Loucy (cell line): ENCODE measurements around the gene BPI.

ENCODE experiments used
- H2AFZ ChIP-seq: fragments of 200-600 bp; sonication (generic); 2 replicates; pipeline ENCODE4 v1.6.0; 2016; ENCODE audit warnings: antibody characterized with exemption, mild to moderate bottlenecking, low read length, moderate library complexity
- H3F3A ChIP-seq: fragments of 200-600 bp; 2 replicates; pipeline ENCODE4 v1.6.0; 2016; ENCODE audit warnings: antibody characterized with exemption, low read depth, mild to moderate bottlenecking
- H3K27me3 ChIP-seq: fragments of 200-600 bp; sonication (generic); 2 replicates; pipeline ENCODE4 v1.6.1; 2014; ENCODE audit warnings: low read length, mild to moderate bottlenecking; ENCODE audit not compliant: insufficient read depth, poor library complexity, severe bottlenecking
- H3K36me3 ChIP-seq: fragments of 200-600 bp; sonication (generic); 2 replicates; pipeline ENCODE4 v1.6.1; 2016; ENCODE audit warnings: low read length; ENCODE audit not compliant: insufficient read depth
- H3K4me1 ChIP-seq: fragments of 200-600 bp; sonication (generic); 2 replicates; pipeline ENCODE4 v1.5.1; 2014; ENCODE audit warnings: low read length, mild to moderate bottlenecking; ENCODE audit not compliant: insufficient read depth, poor library complexity, severe bottlenecking
- H3K4me2 ChIP-seq: fragments of 200-600 bp; sonication (generic); 2 replicates; pipeline ENCODE4 v1.6.0; 2014; ENCODE audit warnings: antibody characterized with exemption, low read length, low read depth, mild to moderate bottlenecking; ENCODE audit not compliant: poor library complexity, severe bottlenecking
- H3K4me3 ChIP-seq: fragments of 200-600 bp; sonication (generic); 2 replicates; pipeline ENCODE4 v1.5.1; 2014; ENCODE audit warnings: low read length, mild to moderate bottlenecking, mixed read lengths; ENCODE audit not compliant: poor library complexity, severe bottlenecking
- H3K79me2 ChIP-seq: fragments of 200-600 bp; sonication (generic); 2 replicates; pipeline ENCODE4 v1.6.1; 2014; ENCODE audit warnings: low read length; ENCODE audit not compliant: insufficient read depth
- H3K9ac ChIP-seq: fragments of 200-600 bp; sonication (generic); 2 replicates; pipeline ENCODE4 v1.6.0; 2014; ENCODE audit warnings: mild to moderate bottlenecking, low read depth, low read length, moderate library complexity; ENCODE audit not compliant: poor library complexity, severe bottlenecking
- H3K9me2 ChIP-seq: fragments of 200-600 bp; sonication (generic); replicated peaks from 2 replicates; pipeline ENCODE4 v1.6.1; 2016; ENCODE audit warnings: low read depth, low read length, mixed read lengths
- H3K9me3 ChIP-seq: fragments of 200-600 bp; sonication (generic); 2 replicates; pipeline ENCODE4 v1.6.1; 2014; ENCODE audit warnings: mild to moderate bottlenecking, antibody characterized with exemption, low read length, low read depth; ENCODE audit not compliant: insufficient read depth
- H4K20me1 ChIP-seq: fragments of 200-600 bp; sonication (generic); 2 replicates; pipeline ENCODE4 v1.6.0; 2014; ENCODE audit warnings: antibody characterized with exemption, low read length, mild to moderate bottlenecking; ENCODE audit not compliant: insufficient read depth, poor library complexity, severe bottlenecking
- EZH2phosphoT487 ChIP-seq: fragments of 200-600 bp; IDR thresholded peaks from 2 replicates; pipeline ENCODE4 v1.6.1; 2018; ENCODE audit warnings: antibody characterized with exemption, mild to moderate bottlenecking, moderate library complexity, borderline replicate concordance
- TF ChIP-seq, protein P1 (sequence below): fragments of 200-600 bp; sonication (generic); conservative IDR thresholded peaks from 2 replicates; pipeline ENCODE4 v1.5.1; 2014; ENCODE audit warnings: mild to moderate bottlenecking, antibody characterized with exemption, low read length

BPI gene

DNA sequence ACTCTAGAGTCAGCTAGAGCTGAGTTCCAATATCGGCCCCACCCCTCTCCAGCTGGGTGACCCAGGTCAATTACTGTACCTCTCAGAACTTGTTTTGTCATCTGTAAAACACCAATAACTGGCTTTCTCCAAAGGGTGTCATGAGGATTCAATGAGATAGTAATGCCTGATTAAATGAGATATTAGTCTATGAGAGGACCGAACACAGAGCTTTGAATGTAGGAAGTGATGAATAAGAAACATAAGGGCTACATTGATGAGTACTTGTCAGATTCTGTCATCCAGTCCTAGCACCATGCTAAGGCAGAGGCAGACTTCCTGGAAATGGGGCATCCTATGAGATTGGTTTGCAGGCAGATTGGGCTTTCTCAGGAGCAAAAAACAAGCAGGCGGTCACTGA, 20.2 kb downstream of the BPI start:
- H3F3A ChIP-seq: no peaks in the 10 kb centered on the region
- no peaks in the 10 kb centered on the region for H4K20me1 ChIP-seq
- no peak overlapping the region for H3K9ac ChIP-seq
- no peaks in the 10 kb centered on the region for H3K27me3 ChIP-seq
- H3K9me3 ChIP-seq: no peaks in the 10 kb centered on the region
- no peak overlapping the region for H3K4me3 ChIP-seq
- H3K4me2 ChIP-seq: no peak overlapping the region
- H3K36me3 ChIP-seq: no peaks in the 10 kb centered on the region
- no peak overlapping the region for H2AFZ ChIP-seq
- TF ChIP-seq EZH2phosphoT487: no peak
- TF ChIP-seq, protein P1, sequence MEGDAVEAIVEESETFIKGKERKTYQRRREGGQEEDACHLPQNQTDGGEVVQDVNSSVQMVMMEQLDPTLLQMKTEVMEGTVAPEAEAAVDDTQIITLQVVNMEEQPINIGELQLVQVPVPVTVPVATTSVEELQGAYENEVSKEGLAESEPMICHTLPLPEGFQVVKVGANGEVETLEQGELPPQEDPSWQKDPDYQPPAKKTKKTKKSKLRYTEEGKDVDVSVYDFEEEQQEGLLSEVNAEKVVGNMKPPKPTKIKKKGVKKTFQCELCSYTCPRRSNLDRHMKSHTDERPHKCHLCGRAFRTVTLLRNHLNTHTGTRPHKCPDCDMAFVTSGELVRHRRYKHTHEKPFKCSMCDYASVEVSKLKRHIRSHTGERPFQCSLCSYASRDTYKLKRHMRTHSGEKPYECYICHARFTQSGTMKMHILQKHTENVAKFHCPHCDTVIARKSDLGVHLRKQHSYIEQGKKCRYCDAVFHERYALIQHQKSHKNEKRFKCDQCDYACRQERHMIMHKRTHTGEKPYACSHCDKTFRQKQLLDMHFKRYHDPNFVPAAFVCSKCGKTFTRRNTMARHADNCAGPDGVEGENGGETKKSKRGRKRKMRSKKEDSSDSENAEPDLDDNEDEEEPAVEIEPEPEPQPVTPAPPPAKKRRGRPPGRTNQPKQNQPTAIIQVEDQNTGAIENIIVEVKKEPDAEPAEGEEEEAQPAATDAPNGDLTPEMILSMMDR: no peak
- H3K9me2 ChIP-seq: no peaks in the 10 kb centered on the region
- no peaks in the 10 kb centered on the region for H3K4me1 ChIP-seq
- no peaks in the 10 kb centered on the region for H3K79me2 ChIP-seq

DNA sequence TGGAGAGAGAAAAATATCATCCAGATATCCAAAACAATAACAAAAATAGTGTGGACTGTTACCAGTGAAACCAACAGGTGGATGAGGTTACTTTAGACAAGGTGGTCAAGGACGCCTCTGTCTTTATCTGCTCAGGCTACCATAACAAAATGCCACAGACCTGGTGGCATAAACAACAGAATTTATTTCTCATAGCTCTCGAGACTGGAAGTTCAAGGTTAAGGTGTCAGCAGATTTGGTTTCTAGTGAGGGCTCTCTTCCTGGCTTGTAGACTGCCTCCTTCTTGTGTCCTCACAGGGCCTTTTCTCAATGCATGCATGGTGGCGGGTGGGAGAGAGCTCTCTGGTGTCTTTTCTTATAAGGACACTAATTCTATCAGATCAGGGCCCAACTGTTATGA, 21.2 kb downstream of the BPI start:
- no peak for TF ChIP-seq EZH2phosphoT487
- TF ChIP-seq, protein P1: no peak
- no peak overlapping the region for H3K4me2 ChIP-seq
- H3K9me2 ChIP-seq: no peaks in the 10 kb centered on the region
- H3K27me3 ChIP-seq: no peaks in the 10 kb centered on the region
- H3K4me3 ChIP-seq: no peak overlapping the region
- H3K9ac ChIP-seq: no peak overlapping the region
- H4K20me1 ChIP-seq: no peaks in the 10 kb centered on the region
- H2AFZ ChIP-seq: no peak overlapping the region
- H3K79me2 ChIP-seq: no peaks in the 10 kb centered on the region
- no peaks in the 10 kb centered on the region for H3K9me3 ChIP-seq
- H3K36me3 ChIP-seq: no peaks in the 10 kb centered on the region
- H3F3A ChIP-seq: no peaks in the 10 kb centered on the region
- no peaks in the 10 kb centered on the region for H3K4me1 ChIP-seq

DNA sequence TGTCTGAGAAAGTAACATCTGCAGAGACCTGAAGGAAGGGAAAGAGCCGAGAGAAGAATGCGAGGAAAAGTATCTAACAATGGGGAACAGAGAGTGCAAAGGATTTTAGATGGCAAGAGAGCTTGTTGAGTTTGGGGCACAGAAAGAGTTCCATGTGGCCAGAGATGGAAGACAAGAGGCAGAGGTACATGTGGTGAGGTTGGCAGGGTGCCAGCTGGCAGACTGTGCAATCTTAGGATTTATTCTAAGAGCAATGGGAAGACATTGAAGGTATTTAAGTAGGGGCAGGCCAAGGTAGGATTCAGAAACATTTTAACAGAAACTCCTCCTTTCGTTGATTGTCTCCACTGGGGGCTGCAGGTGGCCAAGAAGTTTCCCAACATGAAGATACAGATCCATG, 21.9 kb downstream of the BPI start:
- no peak overlapping the region for H3K9ac ChIP-seq
- H3K9me2 ChIP-seq: no peaks in the 10 kb centered on the region
- H3K9me3 ChIP-seq: no peaks in the 10 kb centered on the region
- no peaks in the 10 kb centered on the region for H4K20me1 ChIP-seq
- H3K27me3 ChIP-seq: no peaks in the 10 kb centered on the region
- TF ChIP-seq EZH2phosphoT487: no peak
- TF ChIP-seq, protein P1: no peak
- H2AFZ ChIP-seq: no peak overlapping the region
- no peaks in the 10 kb centered on the region for H3K36me3 ChIP-seq
- H3K4me1 ChIP-seq: no peaks in the 10 kb centered on the region
- H3F3A ChIP-seq: no peaks in the 10 kb centered on the region
- H3K79me2 ChIP-seq: no peaks in the 10 kb centered on the region
- no peak overlapping the region for H3K4me3 ChIP-seq
- no peak overlapping the region for H3K4me2 ChIP-seq
